Neural cell (in vitro differentiated cells): ENCODE results near the gene GOLGA7B. TPM values are rescaled to one million over a fixed set of nuclear protein-coding genes. Genes with fewer than 3 reads are reported as not detected.

ENCODE experiments used
- H2AFZ ChIP-seq: fragments of 200-600, 300-800 bp; sonication (generic), shearing (Covaris generic); 2 replicates; pipeline ENCODE4 v1.6.0; 2014; ENCODE audit warnings: low read depth, mild to moderate bottlenecking, antibody characterized with exemption, low read length, moderate library complexity
- H3F3A ChIP-seq: fragments of 200-600 bp; shearing (Covaris generic); 2 replicates; pipeline ENCODE4 v1.6.1; 2016; ENCODE audit warnings: mild to moderate bottlenecking, moderate library complexity, mixed read lengths, antibody characterized with exemption, low read length; ENCODE audit not compliant: insufficient read depth, poor library complexity, severe bottlenecking
- H3K27ac ChIP-seq: fragments of 200-600, 300-800 bp; sonication (generic), shearing (Covaris generic); 2 replicates; pipeline ENCODE4 v1.5.1; 2014; ENCODE audit warnings: mild to moderate bottlenecking, low read length, moderate library complexity
- H3K27me3 ChIP-seq: fragments of 300-800, 200-600 bp; sonication (generic), shearing (Covaris generic); 2 replicates; pipeline ENCODE4 v1.6.0; 2014; ENCODE audit warnings: mild to moderate bottlenecking, low read depth, low read length, moderate library complexity; ENCODE audit not compliant: insufficient read depth
- H3K36me3 ChIP-seq: fragments of 300-800, 200-600 bp; sonication (generic), shearing (Covaris generic); 2 replicates; pipeline ENCODE4 v1.5.1; 2014; ENCODE audit warnings: mild to moderate bottlenecking, antibody characterized with exemption, low read length, moderate library complexity; ENCODE audit not compliant: insufficient read depth
- H3K4me2 ChIP-seq: fragments of 300-800, 200-600 bp; sonication (generic), shearing (Covaris generic); 2 replicates; pipeline ENCODE4 v1.6.0; 2014; ENCODE audit warnings: mild to moderate bottlenecking, low read length
- H3K4me3 ChIP-seq: fragments of 300-800, 200-600 bp; sonication (generic), shearing (Covaris generic); 2 replicates; pipeline ENCODE4 v1.5.1; 2014; ENCODE audit warnings: mild to moderate bottlenecking, low read length, moderate library complexity
- H3K79me2 ChIP-seq: fragments of 200-600 bp; shearing (Covaris generic); replicated peaks from 2 replicates; pipeline ENCODE4 v1.6.0; 2014; ENCODE audit warnings: mild to moderate bottlenecking, low read length, moderate library complexity; ENCODE audit not compliant: insufficient read depth
- H3K9ac ChIP-seq: fragments of 300-800, 200-600 bp; sonication (generic), shearing (Covaris generic); 2 replicates; pipeline ENCODE4 v1.6.1; 2016; ENCODE audit warnings: mild to moderate bottlenecking, low read length, mixed read lengths
- H3K9me2 ChIP-seq: fragments of 200-600 bp; shearing (Covaris generic); 2 replicates; pipeline ENCODE4 v1.6.1; 2016; ENCODE audit warnings: mild to moderate bottlenecking, low read length, mixed read lengths; ENCODE audit not compliant: insufficient read depth
- H3K9me3 ChIP-seq: fragments of 200-600, 300-800 bp; sonication (generic), shearing (Covaris generic); 2 replicates; pipeline ENCODE4 v1.6.1; 2016; ENCODE audit warnings: mild to moderate bottlenecking, mixed run types, low read length, moderate library complexity, mixed read lengths
- H4K20me1 ChIP-seq: fragments of 200-600 bp; shearing (Covaris generic); 2 replicates; pipeline ENCODE4 v1.6.1; 2016; ENCODE audit warnings: mild to moderate bottlenecking, mixed run types; ENCODE audit not compliant: insufficient read depth
- EP300 ChIP-seq: fragments of 450-650 bp; conservative IDR thresholded peaks from 2 replicates; pipeline ENCODE4 v1.6.1; 2014; ENCODE audit warnings: antibody characterized with exemption, mild to moderate bottlenecking, moderate library complexity; ENCODE audit not compliant: poor library complexity, severe bottlenecking
- EZH2 ChIP-seq: fragments of 200-600, 300-800 bp; shearing (Covaris generic), sonication (generic); IDR thresholded peaks from 2 replicates; pipeline ENCODE4 v1.6.1; 2014; ENCODE audit warnings: antibody characterized with exemption, low read length, borderline replicate concordance, mild to moderate bottlenecking; ENCODE audit not compliant: insufficient read depth, poor library complexity, severe bottlenecking
- MXI1 ChIP-seq: fragments of 450-650 bp; conservative IDR thresholded peaks from 2 replicates; pipeline ENCODE4 v1.6.1; 2014; ENCODE audit warnings: antibody characterized with exemption, mild to moderate bottlenecking; ENCODE audit not compliant: poor library complexity, severe bottlenecking
- POLR2AphosphoS5 ChIP-seq: IDR thresholded peaks from 2 replicates; pipeline ENCODE4 v1.6.1; 2012
- RAD21 ChIP-seq: fragments of 450-650 bp; conservative IDR thresholded peaks from 2 replicates; pipeline ENCODE4 v1.6.1; 2014; ENCODE audit warnings: antibody characterized with exemption, mild to moderate bottlenecking, moderate library complexity
- SMC3 ChIP-seq: fragments of 450-650 bp; conservative IDR thresholded peaks from 2 replicates; pipeline ENCODE4 v1.6.1; 2014; ENCODE audit warnings: antibody characterized with exemption, mild to moderate bottlenecking, moderate library complexity; ENCODE audit not compliant: poor library complexity
- TAF1 ChIP-seq: IDR thresholded peaks from 2 replicates; pipeline ENCODE4 v1.6.1; 2012; ENCODE audit warnings: low read depth
- polyA plus RNA-seq: library from polyadenylated mRNA; depleted of rRNA; stranded (reverse); fragments of >200 nt; gene quantifications from 2 replicates; pipeline ENCODE4 v1.2.3, GENCODE V29; 2014
- TF ChIP-seq, protein P1 (sequence below): fragments of 450-650 bp; IDR thresholded peaks from 2 replicates; pipeline ENCODE4 v1.5.1; 2014; ENCODE audit warnings: antibody characterized with exemption, mild to moderate bottlenecking, moderate library complexity; ENCODE audit not compliant: poor library complexity, severe bottlenecking
- TF ChIP-seq, protein P2 (sequence below): IDR thresholded peaks from 2 replicates; pipeline ENCODE4 v1.6.1; 2012; ENCODE audit warnings: borderline replicate concordance

GOLGA7B gene
- polyA plus RNA-seq, 1 donor from 2014 or later, result 30.4 TPM

GRCh38 chr10:97868134-97868685 is 18.6 kb downstream of the GOLGA7B start:
- Histone ChIP-seq H3K79me2 (no peaks in the 10 kb centered on the region), H3K27me3 (no peaks in the 10 kb centered on the region), H3K9me2 (no peaks in the 10 kb centered on the region), H3F3A (no peaks in the 10 kb centered on the region), H3K9ac (no peak overlapping the region), H3K36me3 (no peaks in the 10 kb centered on the region), H3K4me3 (no peak overlapping the region), H3K4me2 (no peak overlapping the region), H4K20me1 (no peaks in the 10 kb centered on the region), H3K9me3 (no peaks in the 10 kb centered on the region), H2AFZ (no peak overlapping the region), H3K27ac (no peak overlapping the region)
- TF ChIP-seq TAF1 (no peak), EP300 (no peak), RAD21 (no peak), MXI1 (no peak), SMC3 (no peak), EZH2 (no peak), POLR2AphosphoS5 (no peak)
- TF ChIP-seq, protein P1, sequence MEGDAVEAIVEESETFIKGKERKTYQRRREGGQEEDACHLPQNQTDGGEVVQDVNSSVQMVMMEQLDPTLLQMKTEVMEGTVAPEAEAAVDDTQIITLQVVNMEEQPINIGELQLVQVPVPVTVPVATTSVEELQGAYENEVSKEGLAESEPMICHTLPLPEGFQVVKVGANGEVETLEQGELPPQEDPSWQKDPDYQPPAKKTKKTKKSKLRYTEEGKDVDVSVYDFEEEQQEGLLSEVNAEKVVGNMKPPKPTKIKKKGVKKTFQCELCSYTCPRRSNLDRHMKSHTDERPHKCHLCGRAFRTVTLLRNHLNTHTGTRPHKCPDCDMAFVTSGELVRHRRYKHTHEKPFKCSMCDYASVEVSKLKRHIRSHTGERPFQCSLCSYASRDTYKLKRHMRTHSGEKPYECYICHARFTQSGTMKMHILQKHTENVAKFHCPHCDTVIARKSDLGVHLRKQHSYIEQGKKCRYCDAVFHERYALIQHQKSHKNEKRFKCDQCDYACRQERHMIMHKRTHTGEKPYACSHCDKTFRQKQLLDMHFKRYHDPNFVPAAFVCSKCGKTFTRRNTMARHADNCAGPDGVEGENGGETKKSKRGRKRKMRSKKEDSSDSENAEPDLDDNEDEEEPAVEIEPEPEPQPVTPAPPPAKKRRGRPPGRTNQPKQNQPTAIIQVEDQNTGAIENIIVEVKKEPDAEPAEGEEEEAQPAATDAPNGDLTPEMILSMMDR, result no peak
- TF ChIP-seq, protein P2, sequence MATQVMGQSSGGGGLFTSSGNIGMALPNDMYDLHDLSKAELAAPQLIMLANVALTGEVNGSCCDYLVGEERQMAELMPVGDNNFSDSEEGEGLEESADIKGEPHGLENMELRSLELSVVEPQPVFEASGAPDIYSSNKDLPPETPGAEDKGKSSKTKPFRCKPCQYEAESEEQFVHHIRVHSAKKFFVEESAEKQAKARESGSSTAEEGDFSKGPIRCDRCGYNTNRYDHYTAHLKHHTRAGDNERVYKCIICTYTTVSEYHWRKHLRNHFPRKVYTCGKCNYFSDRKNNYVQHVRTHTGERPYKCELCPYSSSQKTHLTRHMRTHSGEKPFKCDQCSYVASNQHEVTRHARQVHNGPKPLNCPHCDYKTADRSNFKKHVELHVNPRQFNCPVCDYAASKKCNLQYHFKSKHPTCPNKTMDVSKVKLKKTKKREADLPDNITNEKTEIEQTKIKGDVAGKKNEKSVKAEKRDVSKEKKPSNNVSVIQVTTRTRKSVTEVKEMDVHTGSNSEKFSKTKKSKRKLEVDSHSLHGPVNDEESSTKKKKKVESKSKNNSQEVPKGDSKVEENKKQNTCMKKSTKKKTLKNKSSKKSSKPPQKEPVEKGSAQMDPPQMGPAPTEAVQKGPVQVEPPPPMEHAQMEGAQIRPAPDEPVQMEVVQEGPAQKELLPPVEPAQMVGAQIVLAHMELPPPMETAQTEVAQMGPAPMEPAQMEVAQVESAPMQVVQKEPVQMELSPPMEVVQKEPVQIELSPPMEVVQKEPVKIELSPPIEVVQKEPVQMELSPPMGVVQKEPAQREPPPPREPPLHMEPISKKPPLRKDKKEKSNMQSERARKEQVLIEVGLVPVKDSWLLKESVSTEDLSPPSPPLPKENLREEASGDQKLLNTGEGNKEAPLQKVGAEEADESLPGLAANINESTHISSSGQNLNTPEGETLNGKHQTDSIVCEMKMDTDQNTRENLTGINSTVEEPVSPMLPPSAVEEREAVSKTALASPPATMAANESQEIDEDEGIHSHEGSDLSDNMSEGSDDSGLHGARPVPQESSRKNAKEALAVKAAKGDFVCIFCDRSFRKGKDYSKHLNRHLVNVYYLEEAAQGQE, result no peak

- no peaks in the 10 kb centered on the region for H3K27me3 ChIP-seq
- H3K9ac ChIP-seq, result no peak overlapping the region
- no peaks in the 10 kb centered on the region for H3K36me3 ChIP-seq
- H3F3A ChIP-seq, result no peaks in the 10 kb centered on the region
- H3K79me2 ChIP-seq, result no peaks in the 10 kb centered on the region
- no peaks in the 10 kb centered on the region for H3K9me3 ChIP-seq
- no peaks in the 10 kb centered on the region for H4K20me1 ChIP-seq
- H3K4me2 ChIP-seq, result no peak overlapping the region
- no peaks in the 10 kb centered on the region for H3K9me2 ChIP-seq
- TF ChIP-seq RAD21 (peak; percentile 73), EZH2 (no peak), SMC3 (peak; percentile 72)
- TF ChIP-seq, protein P1, result peak; percentile 74
- no peak overlapping the region for H2AFZ ChIP-seq
- no peak overlapping the region for H3K4me3 ChIP-seq
- no peak overlapping the region for H3K27ac ChIP-seq
These were observed 19.7 kb downstream of the GOLGA7B start for GRCh38 chr10:97869091-97870042.
